ENCODE data around the gene EPGN. TPM values are rescaled to one million over a fixed set of nuclear protein-coding genes. Genes with fewer than 3 reads are reported as not detected.

The EPGN gene
- total RNA-seq, 1 donor from 2014 or later, result 0.30 TPM

DNA sequence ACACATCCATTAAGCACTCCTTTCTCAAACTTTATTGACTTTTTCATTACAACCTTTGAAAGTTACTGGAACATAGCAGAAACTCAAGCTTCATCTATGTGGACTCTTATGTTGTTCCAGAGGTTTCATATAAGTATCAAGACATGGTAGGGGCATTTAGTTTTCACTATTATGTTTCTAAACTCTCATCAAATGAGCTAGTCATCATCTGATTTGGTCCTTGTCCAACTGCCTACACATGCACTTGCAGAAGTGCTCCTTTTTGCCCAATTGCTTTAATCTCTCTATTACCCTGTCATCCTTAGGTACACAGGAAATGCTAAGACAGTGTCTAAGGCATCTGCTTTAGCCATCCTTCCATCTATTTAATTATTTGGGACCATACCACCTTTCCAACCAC lies 42.2 kb upstream of the EPGN start:
- H3K27ac Mint-ChIP-seq (ENCODE audit: unreplicated experiment), result no peak overlapping the region
- no peaks in the 10 kb centered on the region for H3K9me3 Mint-ChIP-seq (ENCODE audit: unreplicated experiment)
- DNase-seq (ENCODE audit: extremely low spot score, unreplicated experiment), result no peak
- no peaks in the 10 kb centered on the region for H3K36me3 Mint-ChIP-seq (ENCODE audit: unreplicated experiment)
- TF ChIP-seq, protein P1, sequence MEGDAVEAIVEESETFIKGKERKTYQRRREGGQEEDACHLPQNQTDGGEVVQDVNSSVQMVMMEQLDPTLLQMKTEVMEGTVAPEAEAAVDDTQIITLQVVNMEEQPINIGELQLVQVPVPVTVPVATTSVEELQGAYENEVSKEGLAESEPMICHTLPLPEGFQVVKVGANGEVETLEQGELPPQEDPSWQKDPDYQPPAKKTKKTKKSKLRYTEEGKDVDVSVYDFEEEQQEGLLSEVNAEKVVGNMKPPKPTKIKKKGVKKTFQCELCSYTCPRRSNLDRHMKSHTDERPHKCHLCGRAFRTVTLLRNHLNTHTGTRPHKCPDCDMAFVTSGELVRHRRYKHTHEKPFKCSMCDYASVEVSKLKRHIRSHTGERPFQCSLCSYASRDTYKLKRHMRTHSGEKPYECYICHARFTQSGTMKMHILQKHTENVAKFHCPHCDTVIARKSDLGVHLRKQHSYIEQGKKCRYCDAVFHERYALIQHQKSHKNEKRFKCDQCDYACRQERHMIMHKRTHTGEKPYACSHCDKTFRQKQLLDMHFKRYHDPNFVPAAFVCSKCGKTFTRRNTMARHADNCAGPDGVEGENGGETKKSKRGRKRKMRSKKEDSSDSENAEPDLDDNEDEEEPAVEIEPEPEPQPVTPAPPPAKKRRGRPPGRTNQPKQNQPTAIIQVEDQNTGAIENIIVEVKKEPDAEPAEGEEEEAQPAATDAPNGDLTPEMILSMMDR (IDR thresholded peaks at IDR 0.05), result no peak
- no peak overlapping the region for H3K4me3 Mint-ChIP-seq (ENCODE audit: unreplicated experiment)
- peaks cover 5% of the 10 kb centered on the region for H3K4me1 Mint-ChIP-seq (ENCODE audit: unreplicated experiment)
- no peaks in the 10 kb centered on the region for H3K27me3 Mint-ChIP-seq (ENCODE audit: unreplicated experiment)

DNA sequence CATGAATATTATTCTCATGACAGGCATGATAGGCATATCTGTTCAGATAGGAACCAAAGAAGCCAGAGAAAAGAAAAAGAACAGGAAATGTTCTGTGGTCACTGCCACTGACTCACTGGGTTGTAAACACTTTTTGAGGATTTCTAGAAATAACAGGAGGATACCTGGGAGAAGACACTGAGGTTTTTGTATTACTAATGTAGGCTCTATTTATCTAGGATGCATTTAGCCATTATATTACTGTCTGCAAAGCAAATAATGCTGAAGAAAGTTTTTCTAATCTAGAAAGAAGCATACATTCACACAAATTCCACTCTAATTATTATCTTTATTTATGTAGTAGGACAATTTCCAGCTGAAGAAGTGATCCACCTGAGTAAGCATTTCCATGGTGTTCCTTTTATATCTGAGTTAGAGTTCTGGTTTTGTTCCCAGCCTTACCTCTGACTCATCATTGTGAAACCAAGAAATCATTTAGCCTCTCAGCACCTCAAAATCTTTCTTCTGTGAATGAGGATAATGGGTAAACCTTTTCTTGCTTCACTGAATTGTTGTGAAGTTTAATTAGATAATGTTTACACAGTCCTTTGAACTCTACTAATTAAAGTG lies 40.2 kb upstream of the EPGN start:
- Mint-ChIP-seq H3K4me1 (ENCODE audit: unreplicated experiment) (peaks cover 5% of the 10 kb centered on the region), H3K9me3 (ENCODE audit: unreplicated experiment) (no peaks in the 10 kb centered on the region), H3K27me3 (ENCODE audit: unreplicated experiment) (no peaks in the 10 kb centered on the region), H3K4me3 (ENCODE audit: unreplicated experiment) (no peak overlapping the region), H3K27ac (ENCODE audit: unreplicated experiment) (peak overlapping the region; percentile 18), H3K36me3 (ENCODE audit: unreplicated experiment) (no peaks in the 10 kb centered on the region)
- TF ChIP-seq, protein P1 (IDR thresholded peaks at IDR 0.05), result no peak
- no peak for DNase-seq (ENCODE audit: extremely low spot score, unreplicated experiment)

DNA sequence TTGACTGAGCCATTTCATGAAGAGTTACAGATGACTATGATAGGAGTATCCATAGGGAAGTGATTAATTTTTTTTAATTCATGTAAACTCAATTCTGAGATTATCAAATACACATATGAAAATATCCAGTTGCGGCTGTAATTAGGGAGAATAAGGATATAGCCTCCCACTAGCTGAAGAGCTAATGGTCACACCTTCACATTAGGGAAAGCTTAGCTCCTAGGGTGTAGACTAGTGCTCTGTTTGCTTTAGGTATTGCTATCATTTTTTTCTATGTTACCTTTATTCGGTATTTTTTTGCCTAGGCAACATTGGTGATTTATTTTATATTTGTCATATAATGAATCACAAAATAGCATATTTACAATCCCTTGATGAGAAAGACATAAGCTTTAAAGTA lies 39.6 kb upstream of the EPGN start:
- DNase-seq (ENCODE audit: extremely low spot score, unreplicated experiment), result no peak
- Mint-ChIP-seq H3K4me3 (ENCODE audit: unreplicated experiment) (no peak overlapping the region), H3K27ac (ENCODE audit: unreplicated experiment) (no peak overlapping the region), H3K27me3 (ENCODE audit: unreplicated experiment) (no peaks in the 10 kb centered on the region), H3K4me1 (ENCODE audit: unreplicated experiment) (peaks cover 5% of the 10 kb centered on the region), H3K9me3 (ENCODE audit: unreplicated experiment) (no peaks in the 10 kb centered on the region), H3K36me3 (ENCODE audit: unreplicated experiment) (no peaks in the 10 kb centered on the region)
- TF ChIP-seq, protein P1 (IDR thresholded peaks at IDR 0.05), result no peak

DNA sequence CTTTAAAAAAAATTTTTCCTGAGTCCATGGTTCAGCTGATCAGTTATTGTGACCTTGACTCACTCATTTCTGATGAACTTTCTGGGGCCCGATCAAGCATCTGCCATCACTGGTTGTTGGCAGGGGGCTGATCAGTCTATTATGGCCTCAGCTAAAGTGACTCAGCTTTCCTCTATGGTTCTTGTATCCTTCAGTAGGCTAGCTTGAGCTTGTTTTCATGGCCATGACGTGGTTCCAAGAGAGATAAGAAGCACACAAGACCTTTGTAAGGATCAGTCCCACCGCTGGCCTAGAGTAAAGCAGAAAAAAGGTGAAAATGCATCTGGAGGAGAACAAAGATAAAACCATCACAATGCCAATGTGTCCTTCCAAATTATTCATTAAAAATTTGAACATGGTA lies 29.8 kb upstream of the EPGN start:
- H3K4me3 Mint-ChIP-seq (ENCODE audit: unreplicated experiment), result no peak overlapping the region
- no peak overlapping the region for H3K27ac Mint-ChIP-seq (ENCODE audit: unreplicated experiment)
- TF ChIP-seq, protein P1 (IDR thresholded peaks at IDR 0.05), result no peak
- H3K27me3 Mint-ChIP-seq (ENCODE audit: unreplicated experiment), result no peaks in the 10 kb centered on the region
- H3K4me1 Mint-ChIP-seq (ENCODE audit: unreplicated experiment), result peaks cover 6% of the 10 kb centered on the region
- no peak for DNase-seq (ENCODE audit: extremely low spot score, unreplicated experiment)
- no peaks in the 10 kb centered on the region for H3K36me3 Mint-ChIP-seq (ENCODE audit: unreplicated experiment)
- no peaks in the 10 kb centered on the region for H3K9me3 Mint-ChIP-seq (ENCODE audit: unreplicated experiment)

DNA sequence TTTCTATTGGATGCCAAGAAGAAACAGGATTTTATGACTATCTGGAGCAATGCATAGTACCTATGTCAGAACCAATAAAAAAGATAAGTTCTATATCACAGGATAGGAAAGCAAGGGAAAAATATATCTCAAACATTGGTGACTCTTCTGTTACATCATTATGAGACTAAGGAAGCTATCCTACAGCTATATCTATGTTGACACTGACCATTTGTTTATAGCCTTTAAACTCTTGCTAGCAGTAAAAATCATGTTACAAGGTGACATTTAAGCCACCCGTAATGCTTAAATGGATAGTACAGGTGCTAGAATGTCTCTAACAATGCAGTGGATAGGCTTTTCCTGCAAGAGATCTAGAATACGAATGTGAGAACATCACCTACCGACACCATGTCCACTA lies 28.6 kb upstream of the EPGN start:
- TF ChIP-seq, protein P1 (IDR thresholded peaks at IDR 0.05), result no peak
- Mint-ChIP-seq H3K4me3 (ENCODE audit: unreplicated experiment) (no peak overlapping the region), H3K9me3 (ENCODE audit: unreplicated experiment) (no peaks in the 10 kb centered on the region)

More for the DNA sequence above, 28.6 kb upstream of the EPGN start:
- no peak for DNase-seq (ENCODE audit: extremely low spot score, unreplicated experiment)
- Mint-ChIP-seq H3K4me1 (ENCODE audit: unreplicated experiment) (peaks cover 16% of the 10 kb centered on the region), H3K36me3 (ENCODE audit: unreplicated experiment) (no peaks in the 10 kb centered on the region), H3K27me3 (ENCODE audit: unreplicated experiment) (no peaks in the 10 kb centered on the region), H3K27ac (ENCODE audit: unreplicated experiment) (no peak overlapping the region)
